Brain microvascular endothelial cell (primary cell): ENCODE measurements around the gene CDK10.
"Not testable (repeated sequence)": the region's sequence is repeated elsewhere in the genome, so short reads cannot be mapped to it uniquely, and the experiment has no call there.

Experiments
- DNase-seq: peaks from one replicate; pipeline ENCODE4 v3.0.0-alpha.2; 2020
- H3K27ac ChIP-seq: fragments of 250-450 bp; sonication (Bioruptor Pico); 2 replicates; pipeline ENCODE4 v1.5.1; 2020; ENCODE audit warnings: mild to moderate bottlenecking, moderate library complexity
- H3K27me3 ChIP-seq: fragments of 250-450 bp; sonication (Bioruptor Pico); replicated peaks from 2 replicates; pipeline ENCODE4 v1.5.1; 2020; ENCODE audit warnings: mild to moderate bottlenecking
- H3K36me3 ChIP-seq: fragments of 250-450 bp; sonication (Bioruptor Pico); replicated peaks from 2 replicates; pipeline ENCODE4 v1.5.1; 2020; ENCODE audit warnings: mild to moderate bottlenecking
- H3K4me3 ChIP-seq: 2 replicates; pipeline ENCODE4 v1.5.1; 2011; ENCODE audit warnings: low read depth, mild to moderate bottlenecking, control low read depth, low read length, moderate library complexity
- in situ Hi-C: cut with HindIII; loops from 2 replicates; pipeline ENCODE4 v1.10.0; 2017; ENCODE audit warnings: low sequenced_read_pairs, low pct_ligation_motif_present
- TF ChIP-seq, protein P1 (sequence below): IDR thresholded peaks from 2 replicates; pipeline ENCODE4 v1.5.1; 2011; ENCODE audit warnings: low read depth, mild to moderate bottlenecking, moderate library complexity, low read length, control low read depth, inconsistent platforms; ENCODE audit errors: missing control alignments

Gene CDK10

DNA sequence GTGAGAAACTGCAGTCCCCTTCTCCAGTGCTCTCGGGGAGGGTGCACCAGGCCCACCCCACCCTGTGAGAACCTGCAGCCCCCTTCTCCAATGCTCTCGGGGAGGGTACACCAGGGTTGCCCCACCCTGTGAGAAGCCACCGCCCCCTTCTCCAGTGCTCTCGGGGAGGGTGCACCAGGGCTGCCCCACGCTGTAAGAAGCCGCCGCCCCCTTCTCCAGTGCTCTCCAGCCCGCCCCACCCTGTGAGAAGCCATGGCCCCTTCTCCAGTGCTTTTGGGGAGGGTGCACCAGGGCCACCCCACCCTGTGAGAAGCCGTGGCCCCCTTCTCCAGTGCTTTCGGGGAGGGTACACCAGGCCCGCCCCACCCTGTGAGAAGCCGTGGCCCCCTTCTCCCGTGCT lies 16.7 kb upstream of the CDK10 start:
- Histone ChIP-seq H3K4me3 (no peak overlapping the region), H3K27ac (no peak overlapping the region), H3K27me3 (no peaks in the 10 kb centered on the region), H3K36me3 (no peaks in the 10 kb centered on the region)
- TF ChIP-seq, protein P1, sequence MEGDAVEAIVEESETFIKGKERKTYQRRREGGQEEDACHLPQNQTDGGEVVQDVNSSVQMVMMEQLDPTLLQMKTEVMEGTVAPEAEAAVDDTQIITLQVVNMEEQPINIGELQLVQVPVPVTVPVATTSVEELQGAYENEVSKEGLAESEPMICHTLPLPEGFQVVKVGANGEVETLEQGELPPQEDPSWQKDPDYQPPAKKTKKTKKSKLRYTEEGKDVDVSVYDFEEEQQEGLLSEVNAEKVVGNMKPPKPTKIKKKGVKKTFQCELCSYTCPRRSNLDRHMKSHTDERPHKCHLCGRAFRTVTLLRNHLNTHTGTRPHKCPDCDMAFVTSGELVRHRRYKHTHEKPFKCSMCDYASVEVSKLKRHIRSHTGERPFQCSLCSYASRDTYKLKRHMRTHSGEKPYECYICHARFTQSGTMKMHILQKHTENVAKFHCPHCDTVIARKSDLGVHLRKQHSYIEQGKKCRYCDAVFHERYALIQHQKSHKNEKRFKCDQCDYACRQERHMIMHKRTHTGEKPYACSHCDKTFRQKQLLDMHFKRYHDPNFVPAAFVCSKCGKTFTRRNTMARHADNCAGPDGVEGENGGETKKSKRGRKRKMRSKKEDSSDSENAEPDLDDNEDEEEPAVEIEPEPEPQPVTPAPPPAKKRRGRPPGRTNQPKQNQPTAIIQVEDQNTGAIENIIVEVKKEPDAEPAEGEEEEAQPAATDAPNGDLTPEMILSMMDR: no peak
- DNase-seq: no peak
- in situ Hi-C loops: no loop called here

DNA sequence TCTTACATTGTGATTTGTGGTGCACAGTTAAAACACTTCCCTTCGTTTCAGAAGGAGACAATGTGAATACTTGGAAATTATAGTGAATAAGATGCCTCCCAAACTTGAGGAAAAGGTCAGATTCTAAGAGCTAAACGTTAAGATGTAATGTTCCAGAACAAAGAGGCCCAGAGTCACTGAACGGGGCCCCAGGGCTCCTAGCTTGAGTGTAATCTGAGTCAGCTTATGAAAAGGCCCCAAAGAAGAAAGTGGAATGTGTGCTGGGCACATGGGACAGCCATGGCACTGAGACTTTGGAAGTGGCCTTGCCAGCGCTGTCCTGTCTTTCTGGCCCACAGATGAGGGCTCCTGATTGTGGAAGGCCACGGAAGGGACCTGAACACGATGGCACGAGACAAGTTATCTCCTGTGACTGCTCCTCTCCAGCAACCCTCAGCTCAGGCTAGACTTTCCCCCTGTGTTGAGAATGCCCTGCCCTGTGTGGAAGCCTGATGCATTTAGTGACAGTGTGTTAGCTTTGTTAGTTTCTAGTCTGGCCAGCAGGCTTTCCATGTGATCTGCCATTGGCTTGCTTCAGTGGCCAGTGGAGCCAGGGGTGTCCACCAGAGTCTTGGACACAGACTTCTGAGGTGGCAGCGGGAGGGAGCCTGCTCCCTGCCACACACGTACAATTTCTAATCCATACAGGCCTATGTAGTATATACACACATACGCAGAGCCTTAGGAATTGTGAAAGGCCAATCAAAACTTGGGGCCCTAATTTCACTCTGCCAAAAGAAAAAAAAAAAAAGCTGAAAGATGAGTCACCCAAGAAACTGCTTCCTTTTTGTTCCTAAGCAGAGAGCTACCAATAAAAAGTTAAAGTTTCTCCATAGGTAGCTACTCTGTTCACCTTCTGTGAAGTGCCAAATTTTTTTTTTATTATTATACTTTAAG lies 15.7 kb upstream of the CDK10 start:
- TF ChIP-seq, protein P1: no peak
- Histone ChIP-seq H3K36me3 (no peaks in the 10 kb centered on the region), H3K27me3 (no peaks in the 10 kb centered on the region), H3K4me3 (no peak overlapping the region), H3K27ac (no peak overlapping the region)
- in situ Hi-C loops: no loop called here
- DNase-seq: no peak

DNA sequence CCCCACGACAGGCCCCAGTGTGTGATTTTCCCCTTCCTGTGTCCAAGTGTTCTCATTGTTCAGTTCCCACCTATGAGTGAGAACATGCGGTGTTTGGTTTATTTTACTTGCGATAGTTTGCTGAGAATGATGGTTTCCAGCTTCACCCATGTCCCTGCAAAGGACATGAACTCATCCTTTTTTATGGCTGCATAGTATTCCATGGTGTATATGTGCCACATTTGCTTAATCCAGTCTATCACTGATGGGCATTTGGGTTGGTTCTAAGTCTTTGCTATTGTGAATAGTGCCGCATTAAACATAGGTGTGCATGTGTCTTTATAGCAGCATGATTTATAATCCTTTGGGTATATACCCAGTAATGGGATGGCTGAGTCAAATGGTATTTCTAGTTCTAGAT lies 14.9 kb upstream of the CDK10 start:
- H3K36me3 ChIP-seq, DNase-seq, H3K27ac ChIP-seq, in situ Hi-C loops, H3K27me3 ChIP-seq, H3K4me3 ChIP-seq: not testable (repeated sequence)

DNA sequence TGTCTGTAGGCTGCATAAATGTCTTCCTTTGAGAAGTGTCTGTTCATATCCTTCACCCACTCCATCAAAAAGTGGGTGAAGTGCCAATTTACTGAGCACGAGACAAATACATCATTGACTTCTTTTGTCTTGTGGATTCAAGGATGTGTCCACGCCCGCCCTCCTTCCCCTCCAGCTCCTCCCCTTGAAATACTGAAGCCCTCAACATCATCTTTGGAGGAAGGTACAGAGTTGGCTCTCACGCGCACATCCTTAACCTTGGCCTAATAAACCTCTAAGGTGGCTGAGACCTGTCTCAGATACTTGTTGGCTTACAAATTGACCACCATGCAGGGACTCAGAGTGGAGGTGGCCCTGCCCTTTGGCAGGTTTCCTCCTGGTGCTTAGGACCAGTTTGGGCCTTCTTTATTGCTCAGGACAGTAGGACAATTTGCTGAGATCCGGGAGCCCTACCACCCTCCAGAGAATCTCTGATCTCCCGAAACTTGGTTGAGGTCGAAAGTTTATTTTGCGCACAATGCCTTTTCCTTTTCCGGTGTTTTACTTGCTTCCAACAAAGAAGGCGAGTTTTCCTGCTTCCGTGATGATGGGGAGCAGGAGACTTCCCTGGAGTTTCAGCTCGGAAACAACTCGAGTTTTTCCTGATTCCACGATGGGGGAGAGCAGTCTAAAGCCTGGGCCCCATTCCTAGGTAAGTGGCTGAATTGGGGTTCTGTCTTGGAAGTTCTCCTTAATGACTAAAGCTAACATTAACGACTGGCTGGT lies 14.1 kb upstream of the CDK10 start:
- no peak overlapping the region for H3K27ac ChIP-seq
- TF ChIP-seq, protein P1: no peak
- no peaks in the 10 kb centered on the region for H3K27me3 ChIP-seq
- no peaks in the 10 kb centered on the region for H3K36me3 ChIP-seq
- DNase-seq: no peak
- H3K4me3 ChIP-seq: no peak overlapping the region
- in situ Hi-C loops: no loop called here

DNA sequence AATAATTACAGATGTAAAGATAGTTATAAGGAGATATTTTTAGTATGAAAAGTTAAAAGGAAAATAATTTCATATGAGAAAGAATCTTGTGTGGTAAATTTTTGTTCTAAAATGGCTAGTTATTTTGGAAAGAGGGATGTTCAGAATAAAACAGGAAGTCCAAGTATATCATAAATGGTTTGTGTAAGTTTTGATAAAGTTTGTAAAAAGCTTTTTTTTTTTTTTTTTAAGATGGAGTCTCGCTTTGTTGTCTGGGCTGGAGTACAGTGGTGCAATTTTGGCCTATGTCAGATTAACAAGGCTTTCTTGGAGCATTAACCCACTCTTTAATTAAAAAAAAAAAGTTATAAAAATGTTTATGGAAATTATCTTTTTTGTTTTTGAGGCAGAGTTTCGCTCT lies 8.2 kb upstream of the CDK10 start:
- in situ Hi-C loops: no loop called here
- Histone ChIP-seq H3K36me3 (no peaks in the 10 kb centered on the region), H3K4me3 (no peak overlapping the region), H3K27me3 (no peaks in the 10 kb centered on the region), H3K27ac (no peak overlapping the region)
- TF ChIP-seq, protein P1: no peak
- no peak for DNase-seq

DNA sequence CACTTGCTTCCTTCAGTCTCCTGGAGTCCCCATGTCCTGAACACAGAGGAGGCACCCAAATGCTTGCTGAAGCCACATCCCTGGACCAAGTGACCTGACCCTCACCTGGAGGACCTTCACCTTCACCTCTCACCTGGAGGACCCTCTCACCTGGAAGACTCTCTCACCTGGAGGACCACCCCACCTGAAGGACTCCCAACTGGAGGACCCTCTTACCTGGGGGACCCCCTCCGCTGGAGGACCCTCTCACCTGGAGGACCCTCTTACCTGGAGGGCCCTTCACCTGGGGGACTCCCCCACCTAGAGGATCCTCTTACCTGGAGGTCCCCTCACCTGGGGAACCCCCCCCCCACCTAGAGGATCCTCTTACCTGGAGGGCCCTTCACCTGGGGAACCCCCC lies 573 bp upstream of the CDK10 start:
- in situ Hi-C loops: no loop called here
- Histone ChIP-seq H3K27me3 (no peaks in the 10 kb centered on the region), H3K27ac (no peak overlapping the region), H3K4me3 (no peak overlapping the region), H3K36me3 (peaks cover 18% of the 10 kb centered on the region)
- no peak for DNase-seq
- TF ChIP-seq, protein P1: no peak
